Endothelial cell of umbilical vein (primary cell): ENCODE data around the gene TIPRL.

ENCODE experiments used
- CTCF ChIP-seq, 2 donors: IDR thresholded peaks; 1 replicate in 1 of 2; 2 replicates in 1 of 2; pipeline ENCODE4 v1.5.1; 2011; ENCODE audit warnings: low read length in 2 of 2, mild to moderate bottlenecking in 2 of 2, moderate library complexity in 2 of 2, control low read depth in 1 of 2, inconsistent platforms in 1 of 2, low read depth in 1 of 2; ENCODE audit not compliant: insufficient read depth in 1 of 2; ENCODE audit errors: extremely low read depth in 1 of 2
- POLR2A ChIP-seq: IDR thresholded peaks from 2 replicates; pipeline ENCODE4 v1.6.1; 2012; ENCODE audit warnings: low read depth, mild to moderate bottlenecking, control low read depth, low read length
- POLR2AphosphoS5 ChIP-seq: IDR thresholded peaks from 2 replicates; pipeline ENCODE4 v1.6.1; 2012; ENCODE audit warnings: low read depth, mild to moderate bottlenecking, control low read depth, low read length, moderate library complexity; ENCODE audit not compliant: insufficient read depth

- TF ChIP-seq POLR2AphosphoS5 (no peak), POLR2A (no peak), CTCF (IDR thresholded peaks at IDR 0.05; ENCODE audit: extremely low read depth in 1 of 2, insufficient read depth in 1 of 2, low read depth in 1 of 2, low read length in 2 of 2) (no peak)
Observed at GRCh38 chr1:168135116-168135920, 43.4 kb upstream of the TIPRL start.
